Pulmonary artery endothelial cell (primary cell): ENCODE results near the gene SLC4A11. TPM values are rescaled to one million over a fixed set of nuclear protein-coding genes. Genes with fewer than 3 reads are reported as not detected.
"Not testable (repeated sequence)": the region's sequence is repeated elsewhere in the genome, so short reads cannot be mapped to it uniquely, and the experiment has no call there.

Experiments
- DNase-seq: peaks from one replicate; pipeline ENCODE4 v3.0.0-alpha.2; 2011; ENCODE audit warnings: low read depth, low spot score
- total RNA-seq: library from RNA; depleted of rRNA; stranded (reverse); fragments of >200 nt; gene quantifications from 2 replicates; pipeline ENCODE4 v1.2.3, GENCODE V29; 2014

The SLC4A11 gene
- total RNA-seq, 1 donor from 2014 or later: 3.0 TPM

DNA sequence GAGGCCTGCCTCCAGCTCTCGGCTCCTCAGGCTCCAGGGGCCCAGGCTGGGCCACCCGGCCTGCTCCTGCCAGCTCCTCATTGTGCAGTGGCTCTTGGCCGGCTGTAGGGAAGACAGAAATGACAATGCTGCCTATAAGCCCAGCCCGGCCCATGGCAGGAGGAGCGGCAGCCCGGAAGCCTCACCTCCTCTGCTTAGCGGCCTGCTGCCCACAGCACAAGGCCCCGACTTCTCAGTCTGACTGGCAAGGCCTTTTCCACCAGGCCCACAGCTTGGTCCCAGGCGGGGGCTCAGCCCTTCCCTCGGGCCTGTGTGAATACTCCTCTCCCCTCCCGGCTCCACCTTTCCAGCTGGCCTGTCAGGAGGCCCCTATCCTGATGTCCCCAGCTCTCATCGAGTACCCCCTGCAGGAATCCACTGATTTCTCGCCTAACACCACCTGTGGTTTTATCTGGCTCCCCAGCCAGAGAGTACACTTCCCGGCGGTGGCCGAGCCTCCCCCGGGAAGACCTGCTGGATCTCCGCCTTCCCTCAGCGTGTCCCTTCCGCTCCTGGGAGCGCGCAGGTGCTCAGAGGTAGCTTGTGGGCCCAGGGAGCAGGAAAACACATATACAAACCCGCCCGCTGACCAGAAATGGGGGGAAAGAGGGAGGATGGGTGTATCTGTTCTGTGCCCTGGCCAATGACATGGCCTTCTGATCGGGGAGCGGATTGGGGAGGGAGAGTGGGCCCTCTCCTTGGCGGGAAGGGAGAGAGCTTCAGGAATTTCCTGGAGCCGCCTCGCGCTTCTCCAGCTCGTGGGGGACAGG, 35.5 kb downstream of the SLC4A11 start:
- DNase-seq: no peak

DNA sequence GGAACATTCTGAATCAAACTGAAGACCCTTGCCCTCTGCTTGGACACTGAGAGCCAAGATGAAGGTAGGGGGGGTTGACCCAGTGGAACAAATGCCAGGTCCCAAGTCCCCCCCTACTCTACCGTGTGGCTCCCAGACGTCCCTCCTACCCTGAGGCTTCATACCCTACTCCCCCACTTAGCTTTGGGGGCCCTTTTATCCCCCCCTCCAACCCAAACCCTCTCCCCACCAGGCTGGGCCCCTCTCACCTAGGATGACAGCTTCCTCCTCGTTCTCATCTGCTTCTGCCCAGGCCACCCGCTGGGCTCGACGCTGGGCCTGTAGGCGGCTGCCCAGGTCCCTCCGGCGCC, 36.0 kb downstream of the SLC4A11 start:
- DNase-seq: no peak

DNA sequence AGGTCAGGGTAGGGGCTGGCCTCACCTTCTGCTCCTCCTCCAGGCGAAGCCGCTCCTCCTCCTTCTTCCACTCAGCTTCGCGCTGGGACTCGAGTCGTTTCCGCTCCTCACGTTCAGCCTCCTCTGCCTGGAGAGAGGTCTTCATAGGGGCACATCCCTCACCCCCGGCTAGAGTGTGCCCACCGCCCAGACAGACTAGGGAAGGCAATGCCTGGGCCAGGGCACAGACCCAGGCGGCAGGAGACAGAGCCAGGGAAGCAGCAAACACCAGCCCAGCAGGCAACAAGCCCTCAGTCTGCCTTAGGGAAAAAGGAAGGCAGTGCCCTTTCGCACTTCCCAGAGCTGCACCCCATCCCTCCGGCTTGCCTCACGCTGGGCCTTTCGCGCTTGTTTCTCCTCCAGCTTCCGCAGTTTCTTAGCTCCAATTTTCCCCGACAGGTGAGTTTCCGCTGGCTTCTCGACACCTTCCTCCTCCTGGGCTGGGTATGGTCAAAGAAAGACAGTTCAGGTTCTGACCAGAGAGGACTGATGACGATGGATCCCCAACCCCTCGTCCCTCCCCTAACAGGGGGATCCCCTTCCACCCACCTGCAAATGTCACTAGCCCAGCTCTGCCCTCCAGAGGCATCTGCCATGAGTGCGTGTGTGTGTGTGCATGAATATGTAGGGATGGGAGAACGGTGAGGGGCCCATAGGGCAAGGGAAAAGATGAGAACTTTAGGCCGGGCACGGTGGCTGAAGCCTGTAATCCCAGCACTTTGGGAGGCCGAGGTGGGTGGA, 38.8 kb downstream of the SLC4A11 start:
- DNase-seq: no peak

DNA sequence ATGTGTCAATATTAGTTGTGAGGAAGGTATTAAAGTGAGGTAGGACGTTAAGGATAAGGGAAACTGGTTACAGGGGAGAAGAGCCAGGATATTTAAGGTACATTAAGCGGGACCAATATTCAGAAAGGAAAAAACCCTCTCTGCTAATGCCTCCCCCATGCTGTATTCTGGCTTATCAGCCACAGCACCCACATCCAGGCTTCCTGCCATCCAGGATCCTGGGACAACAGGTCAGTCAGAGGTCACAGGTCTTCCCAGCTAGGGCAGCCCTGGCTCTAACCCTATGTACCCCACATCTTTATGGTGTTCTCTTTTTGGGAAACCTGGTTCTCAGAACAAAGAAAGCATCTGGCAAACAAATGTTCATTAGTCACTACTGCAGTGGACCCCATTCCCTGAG, 39.8 kb downstream of the SLC4A11 start:
- DNase-seq: no peak

DNA sequence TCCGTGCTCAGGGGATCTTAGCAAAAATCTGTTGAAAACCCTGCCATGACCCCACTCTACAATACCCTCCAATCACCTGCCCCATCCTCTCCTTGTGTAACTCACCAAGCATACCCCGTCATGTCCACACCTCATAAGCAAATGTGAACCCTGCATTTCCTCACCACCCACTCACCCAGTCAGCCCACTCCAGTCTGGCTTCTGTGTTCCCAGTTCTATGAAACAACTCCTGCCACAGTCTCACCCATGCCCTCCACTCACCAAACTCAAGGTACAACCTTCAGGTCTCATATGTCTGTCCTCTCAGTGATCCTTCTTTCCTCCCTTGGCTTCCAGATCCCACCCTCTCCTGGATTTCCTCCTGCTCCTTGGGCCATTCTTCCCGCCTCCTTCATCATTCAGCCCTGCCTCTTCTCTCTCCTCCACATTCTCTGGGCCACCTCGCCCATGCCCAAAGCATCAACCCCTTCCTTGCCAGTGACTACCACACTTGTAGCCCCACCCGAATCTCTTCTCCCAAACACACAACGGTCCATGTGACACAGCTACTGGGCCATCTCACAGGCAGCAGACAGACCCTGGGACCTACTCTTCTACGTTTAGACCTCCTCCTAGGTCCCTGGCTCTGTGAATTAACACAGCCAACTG, 43.3 kb downstream of the SLC4A11 start:
- no peak for DNase-seq

DNA sequence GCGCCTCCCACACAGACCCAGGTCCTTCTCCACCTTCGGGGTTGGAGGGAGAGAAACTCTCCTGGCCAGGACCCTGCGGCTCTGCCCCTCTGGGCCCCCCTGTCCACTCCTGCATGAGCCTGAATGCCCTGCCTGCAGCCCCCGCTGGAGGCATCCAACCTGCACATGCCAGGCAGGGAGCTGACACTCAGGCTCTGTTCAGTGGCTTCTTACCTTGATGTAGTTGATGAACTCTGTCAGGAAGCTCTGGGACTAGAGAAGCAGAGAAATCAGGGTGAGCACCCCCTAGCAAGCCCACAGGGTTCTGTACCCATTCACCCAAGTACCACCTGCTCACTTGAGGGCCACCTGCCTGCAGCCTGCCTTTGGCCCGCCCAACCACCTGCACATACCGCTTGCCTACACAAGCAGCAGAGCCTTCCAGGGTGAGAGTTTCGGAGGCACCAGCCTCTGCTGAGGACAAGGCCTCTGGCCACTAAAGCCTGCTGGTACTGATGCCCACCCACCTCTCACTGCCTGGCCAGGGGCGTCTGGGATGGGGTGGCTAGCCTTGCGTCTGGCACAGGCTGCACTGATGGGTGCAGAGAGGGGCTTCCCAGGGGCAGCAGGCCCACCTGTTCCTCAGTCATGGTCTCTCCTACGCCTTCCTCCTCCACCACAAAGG, 44.2 kb downstream of the SLC4A11 start:
- DNase-seq: no peak

DNA sequence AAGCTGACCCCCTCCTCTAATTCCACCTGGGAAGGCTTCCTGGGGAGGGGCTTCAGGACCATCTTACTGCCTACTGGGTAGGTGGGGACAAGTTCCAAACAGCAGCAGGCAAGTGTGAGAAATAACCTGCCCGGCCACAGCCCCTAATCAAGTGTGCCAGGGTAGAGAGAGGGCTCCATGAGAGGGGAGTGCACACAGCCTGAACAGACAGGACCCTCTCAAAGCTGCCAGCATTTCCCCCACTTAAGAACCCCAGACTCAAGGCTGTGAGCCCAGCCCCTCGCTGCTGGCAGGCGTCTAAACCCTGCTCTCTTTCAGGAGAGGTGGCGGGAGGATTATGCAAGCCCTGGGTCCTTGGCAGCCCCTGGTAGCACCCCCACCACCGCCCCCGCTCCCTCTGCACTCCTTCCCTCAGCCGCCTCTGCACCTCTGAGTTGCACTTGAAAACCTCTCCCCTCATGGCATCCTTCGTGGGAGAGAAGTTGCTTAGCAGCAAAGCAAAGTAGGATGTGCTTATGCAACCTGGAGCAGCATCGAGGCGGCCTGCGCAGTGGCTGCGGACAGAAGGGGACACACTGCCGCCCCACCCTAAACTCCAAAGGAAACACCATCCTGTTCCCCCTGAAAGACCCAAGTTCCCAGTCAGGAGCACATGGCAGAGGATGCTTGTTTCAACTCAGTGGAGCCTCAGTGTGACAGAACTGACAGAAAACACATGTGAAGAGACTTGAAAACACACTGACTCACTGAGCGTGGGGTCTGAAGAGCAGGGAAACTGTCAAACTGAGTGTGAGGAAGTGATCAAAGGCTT, 45.0 kb downstream of the SLC4A11 start:
- DNase-seq: no peak

DNA sequence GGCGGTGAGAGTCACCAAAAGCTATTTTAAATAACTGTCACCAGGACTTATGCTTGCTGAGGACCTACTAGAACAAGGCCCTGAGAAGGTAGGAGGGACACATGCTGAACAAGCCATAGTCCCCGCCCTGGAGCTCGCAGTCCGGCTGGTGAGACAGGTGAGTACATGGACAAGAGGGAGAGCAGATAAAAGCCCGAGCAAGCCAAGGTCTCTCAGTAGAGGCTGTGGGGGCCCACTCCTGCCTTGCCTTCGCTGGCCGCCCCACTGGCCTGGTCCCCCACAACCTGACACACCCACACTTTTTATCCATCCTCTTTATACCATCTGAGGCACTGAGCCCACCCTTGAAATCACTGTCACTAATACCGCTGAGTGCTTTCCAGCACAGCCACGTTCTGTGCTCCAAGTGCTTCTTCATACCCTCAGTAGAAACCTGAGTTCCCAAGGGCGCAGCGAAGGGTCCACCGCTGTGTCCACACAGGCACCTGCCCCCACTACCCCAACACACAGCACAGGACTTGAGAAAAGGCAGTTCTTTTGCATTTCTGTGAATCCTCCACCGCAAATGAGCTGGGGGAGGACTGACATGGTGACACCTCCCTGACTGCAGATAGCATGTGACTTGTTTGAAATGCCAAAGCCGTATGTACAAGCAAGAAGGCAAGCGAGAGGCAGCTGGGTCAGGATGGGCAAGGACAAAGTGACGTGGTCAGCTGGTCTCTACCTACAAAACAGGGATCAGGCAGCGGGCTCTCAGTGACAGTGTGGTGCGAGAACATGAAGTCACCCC, 46.6 kb downstream of the SLC4A11 start:
- no peak for DNase-seq

DNA sequence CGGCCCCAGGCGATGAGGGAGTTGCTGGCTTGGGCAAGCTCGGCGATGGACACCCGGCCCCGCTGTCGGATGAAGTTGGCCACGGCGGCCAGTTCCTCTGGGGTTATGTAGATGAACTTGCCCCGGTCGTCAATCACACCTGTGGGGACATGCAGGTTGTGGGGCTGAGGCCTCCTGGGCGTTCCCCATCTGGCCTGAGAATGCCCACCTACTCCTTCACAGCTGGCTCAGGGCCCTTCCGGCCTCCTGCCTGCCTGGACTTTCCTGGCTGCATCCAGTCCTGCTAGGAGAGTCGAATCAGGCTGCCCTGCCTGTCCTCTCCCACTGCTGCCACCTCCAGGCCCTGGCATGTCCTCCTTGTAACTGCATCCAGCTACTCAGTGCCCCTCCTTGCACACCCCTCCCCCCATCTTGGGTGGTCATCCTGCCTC, 48.3 kb downstream of the SLC4A11 start:
- DNase-seq: no peak

DNA sequence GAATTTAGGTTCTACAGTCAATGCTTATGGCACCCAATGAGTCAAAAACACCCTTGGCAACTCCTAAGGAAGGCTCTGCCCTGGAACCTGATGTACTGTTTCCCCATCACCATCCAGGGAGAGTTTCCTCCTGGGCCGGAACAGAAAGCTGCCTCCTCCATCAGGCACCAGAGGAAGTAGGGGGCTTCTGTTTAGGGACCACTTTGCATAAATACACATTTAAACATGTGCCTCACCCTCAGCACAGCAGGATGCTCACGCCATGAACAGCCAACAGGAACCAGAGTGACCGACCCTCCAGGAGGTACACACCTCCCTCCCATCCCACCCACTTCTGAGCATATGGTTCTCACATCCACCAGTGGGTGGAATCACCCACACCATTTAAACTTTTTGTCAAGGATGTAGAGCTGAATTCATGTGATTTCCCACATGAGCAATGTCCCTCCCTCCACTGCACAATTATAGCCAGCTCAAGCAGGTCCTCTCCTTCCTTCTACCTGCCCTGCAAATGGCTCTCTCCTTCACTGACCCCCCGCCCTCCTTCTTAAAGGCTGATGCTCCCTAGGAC, 49.3 kb downstream of the SLC4A11 start:
- no peak for DNase-seq

DNA sequence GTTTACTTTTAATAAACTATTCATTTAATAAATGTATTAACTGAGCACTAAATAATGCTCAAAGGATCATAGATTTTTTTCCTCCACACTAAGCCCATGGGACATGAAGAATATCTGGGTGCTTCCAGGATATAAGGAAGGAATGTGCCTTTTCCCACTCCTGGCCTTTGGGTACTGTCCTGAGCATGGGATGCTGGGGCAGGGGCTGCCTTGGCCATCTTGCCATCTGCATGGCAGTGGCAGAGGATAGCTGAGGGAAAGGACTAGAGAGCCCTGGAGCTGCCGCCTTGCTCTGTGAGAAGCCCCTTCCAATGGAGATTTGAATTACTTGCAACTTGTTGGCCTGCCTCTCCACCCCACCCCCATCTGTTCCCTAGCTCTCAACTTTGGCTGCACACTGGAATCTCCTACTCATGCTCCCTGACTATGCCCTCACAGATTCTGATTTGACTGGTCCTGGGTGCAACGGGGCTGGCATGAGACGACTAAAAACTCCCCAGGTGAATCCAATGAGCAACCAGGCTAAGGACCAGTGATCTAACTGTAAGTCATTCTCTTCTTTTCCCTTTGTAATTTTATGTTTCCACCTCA, 50.1 kb downstream of the SLC4A11 start:
- DNase-seq: no peak

DNA sequence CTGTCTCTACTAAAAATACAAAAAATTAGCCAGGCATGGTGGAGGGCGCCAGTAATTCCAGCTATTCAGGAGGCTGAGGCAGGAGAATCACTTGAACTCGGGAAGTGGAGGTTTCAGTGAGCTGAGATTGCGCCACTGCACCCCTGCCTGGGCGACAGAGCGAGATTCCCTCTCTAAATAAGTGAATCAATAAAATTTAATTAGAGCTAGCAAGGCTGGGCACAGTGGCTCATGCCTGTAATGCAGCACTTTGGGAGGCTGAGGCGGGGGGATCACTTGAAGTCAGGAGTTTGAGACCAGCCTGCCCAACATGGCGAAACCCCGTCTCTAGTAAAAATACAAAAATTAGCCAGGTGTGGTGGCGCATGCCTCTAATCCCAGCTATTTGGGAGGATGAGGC, 51.1 kb downstream of the SLC4A11 start:
- DNase-seq: not testable (repeated sequence)

DNA sequence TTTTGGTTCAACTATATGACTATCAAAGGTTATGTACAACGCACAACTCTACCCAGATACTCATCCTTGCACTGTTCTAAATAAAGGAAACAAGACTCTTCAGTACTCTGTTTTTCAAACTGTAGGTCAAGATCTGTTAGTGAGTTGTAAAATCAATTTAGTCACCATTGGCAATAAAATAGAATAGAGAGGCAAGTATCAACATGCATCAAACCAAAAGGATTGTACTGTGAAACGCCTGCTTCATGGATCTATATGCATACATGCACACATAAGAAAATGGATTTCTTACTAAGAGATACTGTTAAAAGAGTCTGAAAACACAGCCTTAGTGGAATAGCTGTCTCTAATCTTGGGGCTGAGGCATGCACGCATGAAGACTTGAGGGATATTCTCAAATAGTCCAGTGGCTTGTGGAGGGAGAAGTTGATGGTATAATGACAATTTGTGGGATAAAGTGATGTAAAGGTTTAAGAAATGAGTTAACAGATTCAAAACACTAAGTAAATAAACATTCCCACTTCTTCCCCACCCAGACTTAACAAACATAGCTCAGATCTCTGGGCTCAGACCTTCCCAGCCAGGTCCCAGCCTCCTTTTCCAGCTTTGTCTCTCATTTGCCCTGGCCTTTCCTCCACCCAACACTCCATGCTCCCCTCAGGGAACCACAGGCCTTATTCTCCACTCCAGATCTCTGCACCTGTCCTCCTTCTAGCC, 54.9 kb downstream of the SLC4A11 start:
- DNase-seq: no peak

DNA sequence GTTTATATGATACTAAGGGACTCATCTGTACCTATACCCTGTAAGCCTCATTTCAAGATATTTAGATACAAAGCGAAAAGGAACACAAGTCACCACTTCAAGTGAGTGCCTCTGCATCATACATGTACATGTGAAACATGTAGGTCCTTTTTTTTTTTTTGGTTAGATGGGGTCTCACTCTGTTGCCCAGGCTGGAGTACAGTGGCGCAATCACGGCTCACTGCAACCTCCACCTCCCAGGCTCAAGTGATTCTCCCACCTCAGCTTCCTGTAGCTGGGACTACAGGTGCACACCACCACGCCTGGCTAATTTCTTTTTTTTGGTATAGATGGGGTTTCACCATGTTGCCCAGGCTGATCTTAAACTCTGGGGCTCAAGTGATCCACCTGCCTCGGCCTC, 56.6 kb downstream of the SLC4A11 start:
- DNase-seq: not testable (repeated sequence)

DNA sequence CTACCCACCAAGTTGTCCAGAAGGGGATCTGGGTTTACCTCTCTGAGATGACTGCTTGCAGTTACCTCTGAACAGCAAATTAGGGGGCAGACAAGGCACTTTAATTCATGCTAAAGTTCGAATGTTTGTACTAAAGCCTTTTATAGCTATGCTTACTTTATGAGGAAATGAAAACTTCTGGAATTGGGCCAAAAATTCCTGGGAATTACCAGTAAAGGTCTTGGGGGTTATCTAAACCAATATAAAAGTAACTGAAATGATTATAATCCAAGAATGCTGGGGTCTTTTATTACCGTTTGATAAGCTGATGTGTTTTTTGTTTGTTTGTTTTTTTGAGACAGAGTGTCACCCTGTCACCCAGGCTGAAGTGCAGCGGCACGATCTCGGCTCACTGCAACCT, 57.7 kb downstream of the SLC4A11 start:
- no peak for DNase-seq

DNA sequence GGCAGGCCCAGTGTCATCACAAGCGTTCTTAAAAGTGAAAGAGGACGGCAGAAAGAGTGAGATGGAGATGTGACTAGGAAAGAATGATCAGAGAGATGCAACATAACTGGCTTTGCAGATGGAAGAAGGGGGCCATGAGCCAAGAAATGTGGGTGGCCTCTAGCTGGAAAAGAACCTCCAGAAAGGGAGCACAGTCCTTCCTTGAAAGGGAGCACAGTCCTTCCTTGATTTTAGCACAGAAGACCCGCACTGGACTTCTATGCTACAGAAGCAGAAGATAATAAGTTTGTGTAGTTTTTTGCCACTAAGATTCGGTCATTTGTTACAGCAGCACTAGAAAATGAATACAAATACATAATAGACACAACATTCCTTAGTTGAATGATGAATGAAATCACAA, 58.7 kb downstream of the SLC4A11 start:
- DNase-seq: no peak

DNA sequence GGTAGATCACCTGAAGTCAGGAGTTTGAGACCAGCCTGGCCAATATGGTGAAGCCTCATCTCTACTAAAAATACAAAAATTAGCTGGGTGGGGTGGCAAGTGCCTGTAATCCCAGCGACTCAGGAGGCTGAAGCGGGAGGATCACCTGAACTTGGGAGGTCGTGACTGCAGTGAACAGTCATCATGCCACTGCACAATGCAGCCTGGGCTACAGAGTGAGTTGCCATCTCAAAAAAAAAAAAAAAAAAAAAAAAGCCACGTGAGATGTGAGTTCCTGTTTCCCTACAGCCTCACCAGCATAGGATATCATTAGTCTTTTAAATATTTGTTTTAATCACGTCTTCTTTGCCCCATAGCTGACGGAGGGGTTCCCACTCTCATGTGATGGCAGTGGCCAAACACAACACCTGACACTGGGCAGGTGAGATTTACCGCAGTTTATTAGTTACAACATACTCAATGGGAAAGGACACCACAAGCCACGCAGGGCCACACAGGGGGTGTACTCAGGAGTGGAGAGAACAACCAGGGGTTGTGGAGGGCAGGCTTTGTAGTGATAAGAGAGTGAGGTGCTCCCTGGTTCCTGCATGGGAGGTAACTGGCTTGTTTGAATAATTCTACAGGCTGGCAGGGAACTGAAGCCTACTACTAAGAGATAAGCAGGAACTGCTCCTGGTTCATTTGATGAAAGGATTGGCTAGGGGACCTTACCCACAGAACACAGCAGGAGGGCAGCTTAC, 61.1 kb downstream of the SLC4A11 start:
- no peak for DNase-seq
